ENCODE measurements around the gene OR2T6.
"Not testable (repeated sequence)": the region's sequence is repeated elsewhere in the genome, so short reads cannot be mapped to it uniquely, and the experiment has no call there.

OR2T6 gene

GRCh38 chr1:248433811-248434415 lies 58.4 kb downstream of the OR2T6 start:
- DNase-seq (ENCODE audit: low read depth): not testable (repeated sequence)

DNA sequence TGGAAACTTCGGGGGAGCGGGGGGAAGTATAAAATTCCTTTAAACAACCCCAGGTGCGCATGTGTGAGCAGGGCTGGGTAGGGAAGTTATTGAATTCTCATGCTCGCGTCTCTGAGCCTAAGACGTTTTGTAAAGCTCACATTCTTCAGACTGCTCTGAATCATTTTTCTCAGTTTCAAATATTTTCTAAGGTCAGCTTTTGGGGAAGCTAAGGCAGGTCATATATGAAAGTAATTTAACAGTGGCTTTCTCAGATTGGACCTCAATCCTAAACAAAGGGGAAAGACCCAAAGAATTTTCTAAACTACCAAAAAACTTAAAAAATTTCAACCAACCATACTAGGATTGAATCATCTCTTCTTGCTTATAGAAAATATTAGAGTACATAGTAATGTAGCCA lies 59.4 kb downstream of the OR2T6 start:
- not testable (repeated sequence) for DNase-seq (ENCODE audit: low read depth)

GRCh38 chr1:248436303-248436702 lies 60.8 kb downstream of the OR2T6 start:
- DNase-seq (ENCODE audit: low read depth): not testable (repeated sequence)

DNA sequence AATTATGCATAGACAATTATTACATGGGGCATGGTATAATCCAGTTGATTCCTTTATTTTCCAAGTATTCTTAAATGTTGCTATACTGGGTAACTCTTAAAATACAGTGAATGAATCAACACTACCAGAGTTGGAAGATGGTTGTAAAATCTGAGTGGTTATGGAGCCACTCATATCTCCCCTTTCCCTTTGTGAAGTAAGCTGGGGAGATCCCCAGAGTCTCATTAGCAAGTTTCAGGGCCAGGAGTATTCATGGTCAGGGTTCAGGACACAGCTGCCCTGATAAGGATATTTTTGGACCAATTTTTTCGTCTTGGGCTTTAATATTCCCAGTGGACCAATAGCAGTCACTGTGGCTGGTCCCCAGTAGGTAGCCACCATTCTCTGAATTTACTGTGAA lies 63.1 kb downstream of the OR2T6 start:
- DNase-seq (ENCODE audit: low read depth): not testable (repeated sequence)

DNA sequence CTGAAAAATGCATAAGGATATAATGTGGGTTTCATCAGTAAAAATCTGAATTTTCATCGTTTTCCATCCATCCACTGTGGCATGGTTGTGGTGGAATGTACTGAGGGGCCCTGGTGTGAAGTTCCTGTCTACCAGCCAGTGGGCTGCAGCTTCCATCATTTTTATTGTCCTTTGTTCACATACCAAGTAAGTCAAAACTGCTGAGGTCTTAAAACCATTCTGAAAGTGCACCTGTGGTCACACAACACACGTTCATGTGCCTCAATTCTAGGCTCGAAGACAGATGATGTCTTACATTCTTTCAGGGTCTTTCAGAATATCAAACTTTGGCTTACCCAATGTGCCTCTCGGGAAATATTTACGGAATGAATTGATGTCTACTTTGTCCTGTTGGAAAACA lies 63.7 kb downstream of the OR2T6 start:
- not testable (repeated sequence) for DNase-seq (ENCODE audit: low read depth)
